Bronchial epithelial cell (primary cell): ENCODE data around the gene PNLIP. TPM values are rescaled to one million over a fixed set of nuclear protein-coding genes. Genes with fewer than 3 reads are reported as not detected.

Experiments used
- DNase-seq: peaks from one replicate; pipeline ENCODE4 v3.0.0-alpha.2; 2010; ENCODE audit warnings: low read depth
- FAIRE-seq: peaks from 2 replicates; lab custom pipeline; 2011; peaks lifted over from hg19 to GRCh38; lab: Jason Lieb, UNC
- H3K27me3 ChIP-seq: 2 replicates; pipeline ENCODE4 v1.5.1; 2011; ENCODE audit warnings: low read length; ENCODE audit not compliant: control insufficient read depth, insufficient read depth
- H3K36me3 ChIP-seq: 2 replicates; pipeline ENCODE4 v1.5.1; 2011; ENCODE audit warnings: low read length; ENCODE audit not compliant: control insufficient read depth, insufficient read depth
- H3K4me3 ChIP-seq: 2 replicates; pipeline ENCODE4 v1.5.1; 2011; ENCODE audit warnings: mild to moderate bottlenecking, low read depth, low read length, control low read depth
- CTCF ChIP-seq: IDR thresholded peaks from 2 replicates; pipeline ENCODE4 v1.5.1; 2011; ENCODE audit warnings: mild to moderate bottlenecking, moderate library complexity, low read length, control low read depth, inconsistent platforms; ENCODE audit not compliant: insufficient read depth, severe bottlenecking
- total RNA-seq: library from RNA; depleted of rRNA; stranded (reverse); fragments of >200 nt; gene quantifications from 2 replicates; pipeline ENCODE4 v1.2.1, GENCODE V29; 2014

PNLIP gene
- total RNA-seq, 1 donor from 2014 or later, result under 0.01 TPM

GRCh38 chr10:116554628-116555027, 8.9 kb downstream of the PNLIP start:
- DNase-seq (no peak), FAIRE-seq (no peak)
- Histone ChIP-seq H3K4me3 (no peak overlapping the region), H3K36me3 (no peaks in the 10 kb centered on the region), H3K27me3 (no peaks in the 10 kb centered on the region)
- TF ChIP-seq CTCF, result no peak

GRCh38 chr10:116555880-116556279, 10.1 kb downstream of the PNLIP start:
- DNase-seq, result no peak
- no peaks in the 10 kb centered on the region for H3K27me3 ChIP-seq
- TF ChIP-seq CTCF, result no peak
- no peaks in the 10 kb centered on the region for H3K36me3 ChIP-seq
- no peak for FAIRE-seq
- no peak overlapping the region for H3K4me3 ChIP-seq

GRCh38 chr10:116557305-116557880, 11.7 kb downstream of the PNLIP start:
- TF ChIP-seq CTCF, result no peak
- FAIRE-seq (no peak), DNase-seq (no peak)

GRCh38 chr10:116565534-116565933, 19.8 kb downstream of the PNLIP start:
- H3K4me3 ChIP-seq, result no peak overlapping the region
- FAIRE-seq, result no peak
- no peaks in the 10 kb centered on the region for H3K27me3 ChIP-seq
- H3K36me3 ChIP-seq, result no peaks in the 10 kb centered on the region
- no peak for DNase-seq
- TF ChIP-seq CTCF, result no peak

More at GRCh38 chr10:116557305-116557880, 11.7 kb downstream of the PNLIP start:
- Histone ChIP-seq H3K36me3 (no peaks in the 10 kb centered on the region), H3K4me3 (no peak overlapping the region), H3K27me3 (no peaks in the 10 kb centered on the region)

- TF ChIP-seq CTCF, result no peak
- FAIRE-seq, result no peak
- DNase-seq, result no peak
- no peaks in the 10 kb centered on the region for H3K36me3 ChIP-seq
- no peak overlapping the region for H3K4me3 ChIP-seq
- H3K27me3 ChIP-seq, result no peaks in the 10 kb centered on the region
These were observed 21.2 kb downstream of the PNLIP start for GRCh38 chr10:116566932-116567331.

GRCh38 chr10:116567335-116567734, 21.6 kb downstream of the PNLIP start:
- TF ChIP-seq CTCF, result no peak
- H3K4me3 ChIP-seq, result no peak overlapping the region
- H3K27me3 ChIP-seq, result no peaks in the 10 kb centered on the region
- no peak for FAIRE-seq
- H3K36me3 ChIP-seq, result no peaks in the 10 kb centered on the region
- no peak for DNase-seq
